GM21360 (cell line): ENCODE measurements around the gene TST.
"Not testable (repeated sequence)": the region's sequence is repeated elsewhere in the genome, so short reads cannot be mapped to it uniquely, and the experiment has no call there.

Experiments
- ATAC-seq: cut with Tn5 transposase; IDR thresholded peaks from one replicate; pipeline ENCODE4 v1.9.1; 2021; ENCODE audit warnings: mild to moderate bottlenecking, moderate library complexity; ENCODE audit not compliant: unreplicated experiment

TST gene

GRCh38 chr22:36989012-36989411, 30.2 kb downstream of the TST start:
- ATAC-seq: not testable (repeated sequence)

DNA sequence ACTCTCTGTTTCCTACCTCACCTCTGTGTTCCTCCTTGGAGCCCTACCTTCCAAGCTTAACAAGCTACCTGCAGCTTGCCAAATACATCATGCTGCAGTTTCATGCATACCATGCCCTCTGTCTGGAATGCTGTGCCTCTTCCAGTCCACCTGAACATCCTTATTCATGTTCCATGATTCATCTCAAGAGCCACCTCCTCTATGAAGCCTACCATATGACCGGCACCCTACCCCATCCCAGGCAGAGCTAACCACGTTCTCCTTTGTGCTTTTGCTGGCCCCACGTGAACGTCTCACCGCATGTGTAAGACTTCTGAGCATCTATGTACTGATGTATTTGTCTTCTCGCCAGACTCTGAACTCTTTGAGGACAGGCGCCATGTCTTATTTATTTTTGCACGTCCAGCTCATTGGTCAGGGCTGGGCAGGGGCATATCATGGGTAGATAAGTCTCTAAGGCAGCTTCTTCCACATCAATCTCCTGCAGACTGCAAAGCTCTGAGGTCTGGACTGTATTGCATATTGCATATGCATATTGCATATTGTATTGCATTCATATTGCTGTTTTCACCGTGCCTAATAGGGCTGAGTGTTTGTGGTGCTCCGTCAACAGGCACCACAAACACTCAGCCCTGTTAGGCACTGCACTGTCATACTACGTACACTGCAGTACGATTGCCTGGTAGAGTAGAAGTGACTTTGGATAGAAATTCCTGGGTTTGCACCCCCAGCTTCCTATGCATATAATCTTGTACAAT, 31.0 kb downstream of the TST start:
- ATAC-seq: no peak

GRCh38 chr22:36986242-36986821, 32.9 kb downstream of the TST start:
- no peak for ATAC-seq

GRCh38 chr22:36985211-36985889, 33.9 kb downstream of the TST start:
- no peak for ATAC-seq

GRCh38 chr22:36982136-36982535, 37.1 kb downstream of the TST start:
- ATAC-seq: no peak

DNA sequence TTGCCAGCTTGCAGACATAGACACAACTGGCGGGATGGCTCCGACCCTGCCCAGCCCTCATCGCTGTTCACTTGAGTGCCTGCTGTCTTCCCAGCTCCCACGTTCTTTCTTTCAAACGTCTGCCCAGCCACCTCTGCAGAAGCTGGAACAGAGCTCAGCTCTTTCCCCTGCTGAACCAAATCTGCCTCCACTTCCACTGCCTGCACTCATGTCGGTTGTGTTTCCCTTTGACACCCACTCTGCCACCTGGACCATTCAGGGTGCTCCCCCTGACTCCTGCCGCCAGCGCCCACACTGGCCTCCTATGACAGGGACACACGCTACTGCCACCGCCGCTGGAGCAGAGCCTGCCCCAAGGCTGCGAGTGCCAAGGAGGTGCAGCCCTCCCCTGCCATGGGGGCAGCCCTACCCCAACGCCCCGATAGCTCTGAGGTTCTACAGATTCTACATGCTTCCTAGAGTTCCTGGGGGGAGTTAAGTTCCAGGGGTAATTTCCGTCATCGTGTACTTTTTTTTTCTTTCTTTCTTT, 37.9 kb downstream of the TST start:
- no peak for ATAC-seq

- no peak for ATAC-seq
Observed at GRCh38 chr22:36979016-36979910, 40.0 kb downstream of the TST start.

DNA sequence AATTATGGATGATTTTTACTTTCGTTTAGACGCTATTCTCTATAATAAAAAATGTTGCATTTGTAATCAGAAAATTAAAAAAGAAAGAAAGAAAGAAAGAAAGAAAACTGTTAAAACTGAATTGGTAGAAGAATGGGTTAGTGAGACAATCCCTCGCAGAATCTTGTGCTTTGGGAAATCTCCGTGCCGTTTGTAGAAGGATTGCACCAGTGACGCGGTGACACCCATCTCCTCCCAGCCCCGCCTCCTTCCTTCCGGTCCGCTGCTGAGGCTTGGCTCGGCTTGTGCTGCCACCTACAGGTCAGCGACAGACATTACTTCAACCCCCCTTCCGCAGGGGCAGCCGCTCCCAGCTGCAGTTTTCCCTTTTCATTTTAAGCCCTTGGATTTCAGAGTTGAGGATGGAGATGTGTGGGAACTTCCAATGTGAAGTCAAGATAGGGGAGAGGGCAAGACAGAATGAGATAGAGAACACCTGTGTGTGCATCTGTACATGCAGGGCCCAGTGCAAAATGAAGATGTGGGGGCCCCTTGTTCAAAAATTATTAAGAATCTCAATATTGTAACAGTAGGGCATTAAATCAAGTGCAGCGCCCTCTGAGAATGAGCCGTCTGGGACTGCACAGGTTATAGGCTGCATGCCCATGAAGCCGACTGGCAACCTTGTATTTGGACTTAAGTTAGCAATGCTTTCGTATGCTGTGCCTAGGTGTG, 41.1 kb downstream of the TST start:
- ATAC-seq: peak; percentile 70

- peak; percentile 49 for ATAC-seq
Observed at GRCh38 chr22:36977401-36977861, 41.8 kb downstream of the TST start.

- no peak for ATAC-seq
Observed at GRCh38 chr22:36976606-36977005, 42.6 kb downstream of the TST start.

- ATAC-seq: no peak
Observed at GRCh38 chr22:36971341-36972125, 47.7 kb downstream of the TST start.

- ATAC-seq: no peak
Observed at GRCh38 chr22:36968249-36968964, 50.8 kb downstream of the TST start.

DNA sequence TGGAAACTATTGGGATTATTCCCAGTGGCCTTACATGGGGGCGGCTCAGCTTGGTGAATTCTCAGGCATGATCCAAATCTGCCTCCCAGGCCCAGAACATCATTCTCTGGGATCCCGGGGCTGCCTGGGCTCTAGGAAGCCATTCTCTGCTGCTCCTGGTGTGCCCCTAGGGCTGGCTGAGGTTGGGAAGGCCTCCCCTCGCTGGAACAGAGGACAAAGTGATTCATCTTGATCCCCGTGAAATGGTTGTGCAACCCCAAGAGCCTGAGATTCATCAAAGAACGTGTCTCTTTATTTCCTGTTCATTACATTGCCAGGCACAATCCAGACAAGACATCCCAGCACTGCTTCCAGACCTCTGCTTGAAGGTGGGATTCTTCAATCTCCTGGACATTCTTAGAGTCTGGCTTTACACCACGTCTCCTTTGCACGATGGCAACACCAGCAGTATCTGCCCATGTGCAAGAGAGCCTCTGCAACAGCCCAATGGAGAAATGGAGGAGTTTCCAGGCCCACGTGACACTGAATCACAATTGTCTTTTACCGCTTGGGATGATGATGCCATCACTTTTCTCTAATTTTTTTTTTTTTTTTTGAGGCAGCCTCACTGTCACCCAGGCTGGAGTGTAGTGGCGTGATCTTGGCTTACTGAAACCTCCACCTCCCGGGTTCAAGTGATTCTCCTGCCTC, 52.3 kb downstream of the TST start:
- no peak for ATAC-seq

GRCh38 chr22:36965696-36966095, 53.6 kb downstream of the TST start:
- ATAC-seq: no peak

DNA sequence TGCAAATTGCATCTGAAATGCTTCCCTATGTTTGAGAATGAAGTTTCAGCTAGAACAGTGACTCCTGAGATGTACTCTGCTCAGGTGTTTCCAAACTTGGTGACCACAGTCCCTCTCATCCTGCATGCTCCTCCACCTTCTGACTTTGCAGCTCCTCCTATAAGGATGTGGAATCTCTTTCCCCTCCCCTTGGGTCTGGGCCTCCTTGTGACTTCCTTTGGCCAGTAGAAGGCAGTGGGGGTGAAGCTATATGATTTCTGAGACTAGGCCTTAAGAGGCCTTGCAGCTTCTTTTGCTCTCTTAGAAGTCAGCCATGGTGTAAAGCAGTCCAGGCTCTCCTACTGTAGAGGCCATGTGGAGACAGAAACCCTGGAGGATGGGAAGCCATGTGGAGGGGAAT, 55.1 kb downstream of the TST start:
- no peak for ATAC-seq

DNA sequence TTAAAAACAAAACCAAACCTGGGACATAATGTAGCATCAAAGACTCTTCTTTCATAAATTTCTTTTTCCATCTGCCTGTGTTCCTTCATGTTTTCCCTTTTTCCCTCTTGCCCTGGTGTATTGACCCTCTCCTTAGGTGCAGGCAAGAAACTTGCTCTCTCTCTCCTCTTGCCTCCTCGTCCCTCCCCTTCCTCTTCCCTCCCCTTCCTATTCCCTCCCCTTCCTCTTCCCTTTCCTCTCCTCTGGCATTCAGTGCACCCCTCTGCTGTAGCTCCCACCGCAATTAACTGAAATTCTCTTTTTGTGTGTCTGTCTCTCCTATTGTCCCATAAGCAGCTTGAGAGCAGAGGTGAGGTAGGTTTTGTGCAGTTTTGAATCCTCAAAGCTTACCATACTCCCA, 55.9 kb downstream of the TST start:
- ATAC-seq: no peak

DNA sequence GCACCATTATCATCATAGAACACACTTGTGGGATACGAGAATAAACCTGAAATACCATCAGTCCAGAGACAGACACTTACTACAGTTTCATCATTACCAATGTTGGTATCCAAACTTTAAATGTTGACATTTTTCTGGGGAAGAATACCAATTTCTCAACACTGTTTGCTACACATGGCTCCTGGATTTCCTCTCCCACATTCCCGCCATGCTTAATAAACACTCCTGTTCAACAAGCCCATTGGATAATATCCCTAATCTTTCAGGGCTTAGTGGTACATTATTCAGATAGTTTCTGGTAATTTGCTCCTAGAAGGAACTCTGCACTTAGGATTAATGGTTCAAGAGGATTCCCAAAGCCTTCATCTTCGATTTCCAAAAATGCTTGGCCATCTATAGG, 57.6 kb downstream of the TST start:
- no peak for ATAC-seq
